ENCODE data around the gene ARHGEF10L. TPM values are rescaled to one million over a fixed set of nuclear protein-coding genes. Genes with fewer than 3 reads are reported as not detected.
A peak's percentile ranks its signal among the peaks of the same experiment; 100 is the strongest.

ARHGEF10L gene
- total RNA-seq, 4 donors from 2014 or later, result 30.0 to 61.4 (median 44.7) TPM

GRCh38 chr1:17629460-17629859 is 90.0 kb downstream of the ARHGEF10L start:
- H3K27ac ChIP-seq, result peak overlapping the region; percentile 44 to 88 (median 74)
- intact Hi-C loops (cut with DNase I), result no loop called here
- H3K4me3 ChIP-seq, result no peak overlapping the region
- H3K9me3 ChIP-seq, result no peaks in the 10 kb centered on the region
- peaks cover 3 to 27% (median 14%) of the 10 kb centered on the region in 3 donors for H3K4me1 ChIP-seq
- H3K27me3 ChIP-seq, result no peaks in the 10 kb centered on the region
- DNase-seq, result no peak
- no peak for TF ChIP-seq POLR2A (IDR thresholded peaks at IDR 0.05)
- peak in 4 of 6 experiments; percentile 16 to 34 (median 20) for TF ChIP-seq CTCF (IDR thresholded peaks at IDR 0.05)
- 73 to 86% methylated on average over 8 of the region's 11 CpGs for WGBS, 2 donors
- H3K36me3 ChIP-seq, result peaks cover 14 to 100% (median 50%) of the 10 kb centered on the region in 3 donors

GRCh38 chr1:17630048-17630830 is 90.7 kb downstream of the ARHGEF10L start:
- peaks cover 21 to 100% (median 55%) of the 10 kb centered on the region in 3 donors for H3K36me3 ChIP-seq
- 39 to 49% methylated on average over 7 to 9 of the region's 16 CpGs for WGBS, 2 donors
- no peaks in the 10 kb centered on the region for H3K27me3 ChIP-seq
- no peaks in the 10 kb centered on the region for H3K9me3 ChIP-seq
- H3K4me1 ChIP-seq, result peaks cover 0 to 26% (median 11%) of the 10 kb centered on the region in 3 donors
- intact Hi-C loops (cut with DNase I), result no loop called here
- H3K4me3 ChIP-seq, result no peak overlapping the region
- TF ChIP-seq CTCF (IDR thresholded peaks at IDR 0.05) (no peak), POLR2A (IDR thresholded peaks at IDR 0.05) (no peak)
- H3K27ac ChIP-seq, result peak overlapping the region; percentile 44 to 88 (median 74)
- no peak for DNase-seq

- Histone ChIP-seq H3K4me1 (peaks cover 0 to 25% (median 11%) of the 10 kb centered on the region in 3 donors), H3K9me3 (no peaks in the 10 kb centered on the region), H3K27ac (peak overlapping the region in 3 of 4 donors; percentile 74 to 87 (median 74)), H3K27me3 (no peaks in the 10 kb centered on the region), H3K4me3 (no peak overlapping the region), H3K36me3 (peaks cover 20 to 100% (median 60%) of the 10 kb centered on the region in 3 donors)
- TF ChIP-seq POLR2A (IDR thresholded peaks at IDR 0.05) (no peak), CTCF (IDR thresholded peaks at IDR 0.05) (no peak)
- DNase-seq, result no peak
- intact Hi-C loops (cut with DNase I), result no loop called here
- WGBS, 2 donors, result 64% methylated on average over 3 of the region's 6 CpGs; no CpG with 5 or more reads in 1 of the 2 donors
Observed at GRCh38 chr1:17630986-17631385, 91.5 kb downstream of the ARHGEF10L start.

- 89 to 91% methylated on average over 6 to 7 of the region's 8 CpGs for WGBS, 2 donors
- no peak overlapping the region for H3K4me3 ChIP-seq
- H3K36me3 ChIP-seq, result peaks cover 16 to 100% (median 58%) of the 10 kb centered on the region in 3 donors
- TF ChIP-seq POLR2A (IDR thresholded peaks at IDR 0.05) (no peak), CTCF (IDR thresholded peaks at IDR 0.05) (no peak)
- H3K9me3 ChIP-seq, result no peaks in the 10 kb centered on the region
- DNase-seq, result no peak
- H3K27ac ChIP-seq, result peak overlapping the region in 3 of 4 donors; percentile 74 to 87 (median 74)
- intact Hi-C loops (cut with DNase I), result no loop called here
- peaks cover 0 to 25% (median 11%) of the 10 kb centered on the region in 3 donors for H3K4me1 ChIP-seq
- no peaks in the 10 kb centered on the region for H3K27me3 ChIP-seq
Observed at GRCh38 chr1:17631410-17631809, 91.9 kb downstream of the ARHGEF10L start.

GRCh38 chr1:17632106-17632505 is 92.6 kb downstream of the ARHGEF10L start:
- Histone ChIP-seq H3K36me3 (peaks cover 15 to 100% (median 59%) of the 10 kb centered on the region in 3 donors), H3K27ac (peak overlapping the region in 2 of 4 donors; percentile 74 to 87)

More at GRCh38 chr1:17632106-17632505, 92.6 kb downstream of the ARHGEF10L start:
- Histone ChIP-seq H3K9me3 (no peaks in the 10 kb centered on the region), H3K27me3 (no peaks in the 10 kb centered on the region), H3K4me1 (peaks cover 0 to 25% (median 11%) of the 10 kb centered on the region in 3 donors), H3K4me3 (no peak overlapping the region)
- TF ChIP-seq CTCF (IDR thresholded peaks at IDR 0.05) (no peak), POLR2A (IDR thresholded peaks at IDR 0.05) (no peak)
- intact Hi-C loops (cut with DNase I), result no loop called here
- DNase-seq, result no peak
- 72 to 100% methylated on average over 1 to 5 of the region's 19 CpGs for WGBS, 2 donors
